ENCODE results near the gene KAZALD1.
"Not testable (repeated sequence)": the region's sequence is repeated elsewhere in the genome, so short reads cannot be mapped to it uniquely, and the experiment has no call there.

The KAZALD1 gene

DNA sequence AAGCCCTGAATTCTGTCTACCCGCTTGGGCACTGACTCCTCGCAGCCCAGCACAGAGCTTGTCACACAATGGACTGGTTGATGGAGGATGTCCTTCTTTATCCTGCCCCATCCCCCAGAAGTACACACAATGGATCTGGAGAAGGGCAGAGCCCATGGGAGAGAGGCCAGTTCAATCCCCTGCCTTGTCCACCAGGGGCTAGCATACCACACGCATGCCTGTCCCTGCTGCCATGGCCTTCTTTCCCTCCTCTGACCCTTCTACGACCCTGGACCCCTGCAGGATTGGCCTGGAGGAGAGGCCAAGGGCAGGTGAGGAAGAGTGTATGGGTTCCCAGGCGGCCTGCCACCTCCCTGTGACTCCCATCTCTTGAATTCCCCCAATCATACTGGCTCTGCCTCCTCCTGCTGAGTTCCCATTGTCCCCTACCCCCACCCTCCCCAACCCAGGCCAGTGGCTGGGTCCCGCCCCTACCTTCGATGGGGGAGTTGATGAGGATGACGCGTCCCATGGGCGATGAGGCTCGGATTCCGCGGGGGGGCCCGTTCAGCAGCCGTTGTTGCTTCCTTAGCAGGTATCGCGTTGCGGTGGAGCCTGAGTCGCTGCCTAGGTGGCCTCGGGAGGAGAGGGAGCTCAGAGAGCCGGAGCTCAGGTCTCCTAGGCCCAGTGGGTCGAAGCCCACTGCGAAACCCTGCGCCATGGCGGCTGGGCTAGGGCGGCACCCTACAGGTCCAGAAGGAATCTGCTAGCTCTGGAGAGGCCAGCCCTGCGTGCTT is 32.1 kb upstream of the KAZALD1 start:
- in situ Hi-C loops (cut with MboI; ENCODE audit: low sequenced_read_pairs) = no loop called here

DNA sequence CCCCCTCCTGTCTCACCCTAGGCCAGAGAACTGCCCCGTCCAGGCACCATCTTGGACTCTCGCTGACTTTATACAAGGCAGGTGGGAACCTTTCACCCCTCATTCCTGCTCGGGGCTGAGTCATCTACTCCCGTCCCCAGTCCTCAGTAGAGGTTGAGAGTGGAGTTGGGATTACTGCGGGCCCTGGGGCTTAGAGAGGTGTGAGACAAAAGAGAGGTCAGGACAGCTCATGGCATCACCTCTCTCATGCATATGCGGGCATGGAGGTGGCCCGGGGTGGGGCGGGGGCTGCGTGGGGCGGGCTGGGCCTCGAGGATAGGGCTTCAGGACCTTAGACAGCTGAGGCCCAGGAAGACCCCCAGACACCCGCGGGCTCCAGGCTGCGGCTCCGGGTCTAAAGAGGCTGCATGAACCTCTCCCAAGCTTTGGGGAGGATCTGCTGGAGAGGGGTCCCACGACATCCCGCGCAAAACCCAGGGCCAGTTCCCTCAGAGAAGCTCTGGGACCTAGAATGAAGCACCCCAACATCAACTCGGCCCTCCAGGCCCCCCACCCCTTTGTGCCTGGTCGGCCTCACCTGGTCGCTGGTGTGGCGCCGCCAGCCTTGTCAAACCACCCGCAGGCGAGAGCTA is 31.2 kb upstream of the KAZALD1 start:
- in situ Hi-C loops (cut with MboI; ENCODE audit: low sequenced_read_pairs) = no loop called here

DNA sequence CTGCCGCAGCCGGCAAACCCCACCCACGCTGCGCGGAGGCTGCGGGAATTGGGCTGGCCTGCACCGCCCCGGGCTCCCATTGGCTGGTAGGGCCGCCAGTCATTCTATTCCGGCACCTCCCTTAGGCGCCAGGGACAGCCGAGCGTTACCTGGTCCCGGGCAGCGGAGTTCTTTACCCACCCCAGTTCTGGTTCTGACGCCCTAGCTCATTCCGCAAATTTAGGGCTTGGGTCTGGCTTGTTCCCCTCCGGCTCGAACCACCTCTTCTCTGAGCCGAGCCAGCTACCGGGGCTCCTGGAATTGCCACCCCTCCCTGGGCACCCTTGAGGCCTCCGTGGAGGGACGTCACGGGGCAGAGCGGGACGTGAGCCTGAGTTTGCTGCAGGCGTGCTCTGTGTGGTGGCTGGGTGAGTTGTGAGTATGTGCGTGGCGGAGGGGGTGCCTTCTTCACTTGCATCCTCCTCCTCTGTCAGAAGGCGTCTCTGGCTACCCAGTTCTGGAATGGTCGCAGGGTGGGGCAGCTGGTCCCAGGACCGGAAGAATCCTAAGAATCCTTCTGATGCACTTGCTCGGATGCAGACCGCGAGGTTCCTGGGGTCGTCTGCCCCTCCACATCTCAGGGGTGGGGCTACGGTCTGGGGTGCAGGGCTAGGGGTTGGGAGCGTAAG is 30.5 kb upstream of the KAZALD1 start, which contains the start of the genes PDZD7 and SFXN3:
Gene PDZD7, minus strand, starts transcription at position 2 of the 668 bp plus-strand sequence. CDS start 910 bp downstream, outside the sequence.
Gene SFXN3, plus strand, starts transcription at position 107 of the 668 bp plus-strand sequence. CDS start 3,461 bp downstream, outside the sequence.
- in situ Hi-C loops (cut with MboI; ENCODE audit: low sequenced_read_pairs) = no loop called here

DNA sequence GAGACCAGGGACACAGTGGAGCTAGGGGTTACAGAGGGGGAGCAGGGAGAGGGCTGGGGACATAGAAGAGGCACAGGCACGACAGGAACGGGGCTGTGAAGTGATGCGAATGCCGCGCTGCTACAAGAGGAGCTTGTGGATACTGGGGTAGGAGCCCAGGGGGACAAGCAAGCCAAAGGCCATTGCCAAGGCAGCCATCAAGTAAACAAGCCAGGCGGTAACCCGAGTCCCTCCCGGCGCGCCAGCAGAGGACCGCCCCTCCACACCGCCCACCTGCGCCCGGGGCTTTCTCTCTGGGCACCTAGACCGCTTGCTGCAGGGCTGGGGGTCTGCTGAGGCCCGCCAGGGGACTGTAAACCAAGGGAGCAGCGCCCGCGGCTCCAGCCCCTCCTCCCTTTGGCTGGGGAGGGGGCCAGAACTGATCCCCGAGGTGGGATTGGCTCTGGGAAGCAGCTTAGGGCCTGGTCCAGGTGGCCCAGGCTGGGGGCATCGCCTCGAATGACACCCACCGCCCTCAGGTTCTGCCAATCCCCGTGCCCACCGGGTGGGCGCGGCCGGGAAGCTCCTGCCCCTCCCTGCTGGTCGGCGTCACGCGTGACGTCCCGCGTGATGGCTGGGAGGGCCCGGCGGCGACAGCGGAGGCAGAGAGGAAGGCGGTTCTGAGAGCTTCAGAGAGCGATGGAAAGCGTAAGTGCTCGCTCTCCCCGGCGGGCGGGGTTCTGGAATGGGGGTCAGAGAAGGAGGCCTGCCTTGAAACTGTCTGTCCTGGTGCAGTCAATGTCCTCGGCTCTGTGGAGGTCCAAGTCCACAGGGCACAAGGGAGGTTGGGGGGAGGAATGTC is 29.8 kb upstream of the KAZALD1 start:
- in situ Hi-C loops (cut with MboI; ENCODE audit: low sequenced_read_pairs) = no loop called here

DNA sequence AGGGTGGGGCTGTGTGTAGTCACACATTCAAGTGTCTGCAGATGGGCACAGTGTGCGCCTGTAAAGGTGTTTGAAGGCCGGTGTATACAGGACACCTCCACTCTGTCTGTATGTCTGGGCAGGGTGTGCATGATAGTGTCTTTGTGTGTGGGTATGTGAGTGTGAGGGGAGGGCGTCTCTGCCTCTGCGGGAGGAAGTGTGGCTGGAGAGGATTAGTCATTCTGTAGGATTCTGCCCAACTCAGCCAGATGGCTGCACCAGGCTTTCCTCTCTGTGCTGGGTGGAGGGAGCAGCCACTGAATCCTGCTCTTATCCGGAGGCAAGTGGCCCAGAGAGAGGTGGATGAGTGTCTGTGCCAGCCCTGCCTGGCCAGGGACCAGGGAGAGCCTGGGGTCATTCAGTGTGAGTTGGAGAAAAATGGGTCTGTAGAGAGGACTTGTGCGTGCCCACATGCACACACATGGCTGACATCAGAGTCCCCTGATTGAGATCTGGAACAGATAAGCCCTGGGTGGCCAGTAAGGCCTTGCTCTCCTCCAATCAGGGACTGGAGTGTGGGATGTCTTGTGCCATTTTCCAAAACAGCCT is 29.1 kb upstream of the KAZALD1 start:
- in situ Hi-C loops (cut with MboI; ENCODE audit: low sequenced_read_pairs) = no loop called here

DNA sequence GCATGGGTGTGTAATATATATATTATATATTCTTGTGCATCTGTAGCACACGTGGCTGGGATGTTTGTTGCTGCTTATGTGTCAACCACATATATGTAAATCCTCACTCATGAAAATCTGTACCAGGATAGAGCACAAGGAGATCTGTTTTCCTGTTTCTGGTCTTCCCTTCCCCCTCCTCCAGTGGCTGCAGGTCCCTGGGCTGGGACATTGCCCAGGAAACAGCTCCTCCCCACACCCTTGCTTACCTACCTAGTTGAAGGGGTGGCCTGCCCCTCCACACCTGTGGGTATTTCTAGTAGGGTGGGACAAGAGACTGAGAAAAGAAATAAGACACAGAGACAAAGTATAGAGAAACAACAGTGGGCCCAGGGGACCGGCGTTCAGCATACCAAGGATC is 28.5 kb upstream of the KAZALD1 start:
- in situ Hi-C loops (cut with MboI; ENCODE audit: low sequenced_read_pairs) = no loop called here

DNA sequence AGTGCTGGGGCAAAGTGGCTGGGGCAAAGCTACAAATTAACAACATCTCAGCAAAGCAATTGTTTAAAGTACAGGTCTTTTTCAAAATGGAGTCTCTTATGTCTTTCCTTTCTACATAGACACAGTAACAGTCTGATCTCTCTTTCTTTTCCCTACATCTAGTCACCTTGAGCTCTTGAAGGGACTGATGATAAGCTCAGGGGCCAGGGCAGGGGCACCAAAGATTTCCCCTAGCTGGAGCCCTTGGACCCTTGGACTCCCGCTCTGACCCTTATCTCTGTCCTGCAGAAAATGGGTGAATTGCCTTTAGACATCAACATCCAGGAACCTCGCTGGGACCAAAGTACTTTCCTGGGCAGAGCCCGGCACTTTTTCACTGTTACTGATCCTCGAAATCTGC is 27.4 kb upstream of the KAZALD1 start:
- in situ Hi-C loops (cut with MboI; ENCODE audit: low sequenced_read_pairs) = not testable (repeated sequence)

DNA sequence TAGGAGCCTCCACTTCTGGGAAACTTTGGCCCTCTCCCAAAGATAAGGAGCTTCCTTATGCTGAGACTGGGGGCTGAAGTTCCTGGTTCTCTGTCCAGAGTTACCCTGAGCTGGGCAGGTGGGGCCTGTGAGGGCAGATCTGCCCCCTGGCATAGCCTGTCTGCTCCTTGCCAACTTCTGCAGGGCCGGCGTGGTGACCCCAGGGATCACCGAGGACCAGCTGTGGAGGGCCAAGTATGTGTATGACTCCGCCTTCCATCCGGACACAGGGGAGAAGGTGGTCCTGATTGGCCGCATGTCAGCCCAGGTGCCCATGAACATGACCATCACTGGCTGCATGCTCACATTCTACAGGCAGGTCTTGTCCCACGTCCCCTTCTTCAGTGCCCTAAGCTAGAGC is 26.5 kb upstream of the KAZALD1 start:
- in situ Hi-C loops (cut with MboI; ENCODE audit: low sequenced_read_pairs) = no loop called here

DNA sequence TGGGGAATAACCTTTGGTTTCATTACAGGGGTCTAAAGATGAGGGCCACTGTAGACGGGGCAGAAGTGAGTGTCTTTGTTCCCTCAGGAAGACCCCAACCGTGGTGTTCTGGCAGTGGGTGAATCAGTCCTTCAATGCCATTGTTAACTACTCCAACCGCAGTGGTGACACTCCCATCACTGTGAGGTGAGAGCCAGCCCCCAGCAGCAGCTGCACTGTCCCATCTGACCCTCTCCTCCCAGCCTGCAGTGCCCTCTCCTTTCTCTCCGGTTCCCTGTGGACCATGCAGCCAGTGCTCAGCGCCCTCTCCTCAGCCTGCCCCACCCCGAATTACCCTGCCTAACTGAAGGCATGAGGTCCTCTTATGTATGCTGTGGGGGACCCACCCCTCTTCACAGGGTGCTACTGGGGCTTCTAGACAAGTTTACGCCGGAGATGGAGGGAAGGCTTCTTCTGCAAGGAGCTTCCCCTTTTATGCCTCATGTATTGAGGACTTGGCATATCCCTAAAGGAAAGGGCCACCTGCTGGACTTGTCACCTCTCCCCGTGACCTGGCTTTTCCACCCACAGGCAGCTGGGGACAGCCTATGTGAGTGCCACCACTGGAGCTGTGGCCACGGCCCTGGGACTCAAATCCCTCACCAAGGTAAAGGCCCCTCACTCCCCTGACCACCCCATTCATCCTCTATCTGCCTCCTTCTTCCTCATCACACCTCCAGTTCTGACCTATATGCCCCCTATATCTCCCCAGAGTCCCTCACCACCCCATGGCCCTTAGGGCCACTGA is 25.7 kb upstream of the KAZALD1 start:
- in situ Hi-C loops (cut with MboI; ENCODE audit: low sequenced_read_pairs) = no loop called here

DNA sequence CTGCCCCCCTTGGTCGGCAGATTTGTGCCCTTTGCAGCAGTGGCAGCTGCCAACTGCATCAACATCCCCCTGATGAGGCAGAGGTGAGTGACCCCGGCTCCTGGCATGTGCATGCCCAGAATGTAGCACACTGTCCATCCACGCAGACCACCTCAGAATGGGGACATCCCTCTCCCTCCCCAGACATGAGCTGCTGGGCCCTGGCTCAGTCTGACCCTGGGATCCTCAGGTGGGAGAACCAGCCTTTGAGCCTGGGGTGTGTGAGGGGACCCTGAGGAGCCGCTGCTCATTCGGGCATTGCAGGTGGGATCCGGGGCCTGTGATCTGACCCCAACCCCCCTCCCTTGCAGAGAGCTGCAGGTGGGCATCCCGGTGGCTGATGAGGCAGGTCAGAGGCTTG is 25.1 kb upstream of the KAZALD1 start:
- in situ Hi-C loops (cut with MboI; ENCODE audit: low sequenced_read_pairs) = no loop called here

DNA sequence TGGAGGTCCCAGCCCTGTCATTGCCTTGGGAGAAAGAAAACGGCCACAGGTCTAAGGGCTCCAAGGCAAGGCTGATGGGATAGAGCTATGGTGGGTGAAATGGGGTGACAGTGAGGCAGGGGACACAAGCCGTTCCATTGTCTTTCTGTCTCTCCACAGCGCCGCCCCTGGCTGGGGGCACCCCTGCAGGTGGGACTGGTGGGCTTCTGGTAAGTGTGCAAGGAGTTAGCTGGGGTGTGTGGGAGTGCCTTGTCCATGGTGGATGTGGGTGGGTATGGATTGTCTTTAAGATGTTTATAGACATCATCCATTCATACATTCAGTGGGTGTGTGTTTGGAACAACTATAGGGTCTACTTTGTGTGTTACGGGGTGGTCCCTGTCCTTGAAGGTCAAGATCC is 23.3 kb upstream of the KAZALD1 start:
- in situ Hi-C loops (cut with MboI; ENCODE audit: low sequenced_read_pairs) = no loop called here

DNA sequence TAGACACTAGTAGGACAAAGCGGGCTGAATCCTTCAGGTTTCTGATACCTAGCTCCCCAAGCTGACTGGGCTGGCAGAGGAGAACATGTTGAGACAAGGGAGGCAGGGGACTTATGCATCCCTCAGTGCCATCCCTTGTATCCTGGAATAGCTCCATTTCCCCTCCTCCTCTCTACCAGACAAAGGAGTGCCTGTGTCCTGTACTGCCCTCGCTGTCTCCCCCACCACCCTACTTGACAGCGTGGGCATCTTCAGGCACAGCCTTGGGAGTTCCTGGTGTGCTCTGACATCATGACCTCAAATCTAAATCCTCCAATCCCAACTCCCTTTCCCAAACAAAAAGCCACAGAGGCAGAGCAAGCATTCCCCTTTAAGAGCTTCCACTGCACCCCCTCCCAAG is 21.7 kb upstream of the KAZALD1 start:
- in situ Hi-C loops (cut with MboI; ENCODE audit: low sequenced_read_pairs) = no loop called here

DNA sequence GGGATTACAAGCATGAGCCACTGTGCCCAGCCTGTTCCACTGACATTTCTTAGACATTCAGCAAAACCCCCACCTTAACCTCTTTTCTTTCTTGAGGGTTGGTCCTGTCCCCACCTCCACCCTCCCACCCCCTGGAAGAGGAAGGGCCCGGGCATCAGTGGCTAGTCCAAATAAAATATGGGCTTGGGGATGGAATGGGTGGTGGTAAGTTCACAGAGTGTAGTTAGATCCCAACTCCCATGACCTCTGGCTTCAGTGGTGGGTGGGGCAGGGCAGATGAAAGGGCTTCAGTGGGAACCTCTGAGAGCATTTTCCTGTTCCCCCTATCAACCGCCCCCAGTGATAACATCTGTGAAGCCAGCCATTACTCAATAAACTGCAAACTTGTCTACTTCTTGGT is 20.9 kb upstream of the KAZALD1 start:
- in situ Hi-C loops (cut with MboI; ENCODE audit: low sequenced_read_pairs) = no loop called here

DNA sequence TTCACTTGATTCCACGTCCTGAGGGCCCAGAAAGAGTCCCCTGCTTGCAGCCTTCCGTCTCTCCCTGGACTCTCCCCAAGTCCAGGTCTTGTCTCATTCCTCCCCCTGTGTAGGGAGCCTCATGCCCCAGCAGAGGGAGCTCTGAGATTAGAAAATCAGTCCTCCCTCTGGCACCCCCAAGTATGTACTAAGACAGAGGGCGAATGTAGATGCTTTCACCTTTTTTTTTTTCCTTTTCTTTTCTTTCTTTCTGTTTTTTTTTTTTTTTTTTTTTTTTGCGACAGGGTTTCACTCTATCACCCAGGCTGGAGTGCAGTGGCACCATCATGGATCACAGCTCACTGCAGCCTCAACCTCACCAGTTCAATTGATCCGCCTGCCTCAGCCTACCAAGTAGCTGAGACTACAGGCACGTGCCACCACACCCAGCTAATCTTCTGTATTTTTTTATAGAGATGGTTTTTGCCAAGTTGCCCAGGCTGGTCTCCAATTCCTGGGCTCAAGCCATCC is 20.5 kb upstream of the KAZALD1 start:
- in situ Hi-C loops (cut with MboI; ENCODE audit: low sequenced_read_pairs) = no loop called here

DNA sequence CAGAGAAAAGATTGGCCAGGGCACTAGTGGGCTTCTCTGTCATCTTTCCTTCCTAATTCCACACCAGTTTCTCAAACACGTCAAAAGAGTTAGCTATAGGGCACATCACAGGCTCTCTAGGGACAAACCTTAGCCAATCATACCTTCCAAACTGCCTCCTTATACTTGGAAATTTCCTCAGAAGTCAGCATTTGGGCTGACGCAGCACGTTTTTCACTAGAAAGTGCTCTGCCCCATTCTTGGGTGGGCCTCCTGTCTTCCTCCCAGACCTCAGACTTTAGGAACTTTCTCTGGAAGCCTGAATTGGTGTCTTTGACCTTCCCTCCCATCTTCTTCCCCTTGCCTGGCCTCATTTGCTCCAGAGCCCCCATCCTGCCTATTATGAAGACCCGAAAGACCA is 19.7 kb upstream of the KAZALD1 start:
- in situ Hi-C loops (cut with MboI; ENCODE audit: low sequenced_read_pairs) = no loop called here

DNA sequence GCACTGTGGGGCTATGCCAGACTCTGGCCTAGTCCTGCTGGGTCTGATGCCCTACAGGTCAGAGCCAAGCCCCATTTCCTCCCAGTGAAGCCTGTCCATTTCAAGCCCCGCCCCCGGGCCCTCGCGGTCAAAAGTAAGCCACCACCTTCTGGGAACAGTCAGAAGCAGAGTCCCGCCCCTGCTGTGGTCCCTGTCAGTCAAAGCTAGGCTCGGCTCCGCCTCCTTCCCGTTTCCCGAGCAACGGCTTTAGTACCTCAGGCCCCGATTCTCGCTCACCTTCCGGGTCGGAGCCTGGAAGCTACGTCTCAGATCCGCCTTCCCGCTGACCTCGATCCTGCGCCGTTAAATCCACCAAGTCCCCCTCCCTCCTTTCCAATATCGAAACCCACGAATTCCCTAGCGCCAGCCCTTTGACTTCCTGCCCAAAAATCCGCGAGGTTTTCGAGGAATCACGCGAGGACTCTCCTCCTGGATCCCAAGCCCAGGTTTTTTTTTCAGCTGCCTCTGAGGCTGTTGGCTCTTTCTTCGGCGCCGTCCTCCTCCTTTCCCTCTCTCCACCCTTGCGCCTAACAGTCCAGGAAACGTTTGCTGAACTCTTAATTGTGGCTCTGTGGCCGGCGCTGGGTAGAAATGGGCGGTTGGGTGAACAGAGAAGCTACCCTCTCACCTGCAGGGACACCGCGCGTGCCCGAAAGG is 19.0 kb upstream of the KAZALD1 start:
- in situ Hi-C loops (cut with MboI; ENCODE audit: low sequenced_read_pairs) = no loop called here

DNA sequence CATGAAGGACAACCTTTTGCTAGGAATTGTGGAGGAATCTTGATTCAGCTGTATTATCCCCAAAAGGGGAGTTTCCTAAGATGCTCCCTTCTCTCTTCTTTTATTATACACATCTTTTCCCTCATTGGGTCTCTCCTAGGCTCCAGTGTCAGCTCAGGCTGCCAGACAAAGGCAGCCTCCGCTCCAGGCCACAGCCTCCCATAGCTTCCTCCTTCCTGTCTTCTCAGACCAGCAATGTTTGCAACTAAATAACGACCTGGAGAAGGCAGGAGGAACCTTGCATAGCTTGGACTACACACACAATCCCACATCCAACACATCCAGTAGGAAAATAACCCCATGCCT is 18.5 kb upstream of the KAZALD1 start:
- in situ Hi-C loops (cut with MboI; ENCODE audit: low sequenced_read_pairs) = no loop called here

DNA sequence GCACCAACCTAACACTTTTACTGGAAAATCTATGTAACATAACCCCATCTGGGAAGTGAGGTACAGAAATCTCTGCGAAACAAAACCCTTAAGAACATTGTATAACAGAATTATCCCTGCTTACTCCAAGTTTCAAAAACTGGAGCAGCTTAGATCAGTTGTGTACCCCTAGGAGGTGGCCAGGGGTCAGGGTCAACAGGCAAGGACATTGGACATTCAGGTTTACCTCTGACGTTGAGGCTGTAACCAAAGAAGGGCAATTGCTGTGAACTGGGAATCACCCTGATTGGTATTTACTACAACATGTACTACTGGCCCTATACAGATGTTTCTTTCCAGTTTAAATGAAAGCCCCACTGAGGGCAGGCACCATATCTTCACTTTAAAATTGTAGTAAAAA is 17.7 kb upstream of the KAZALD1 start:
- in situ Hi-C loops (cut with MboI; ENCODE audit: low sequenced_read_pairs) = no loop called here
